HG03439 (cell line): ENCODE data around the gene PDZRN4.

Experiments used
- ATAC-seq: cut with Tn5 transposase; IDR thresholded peaks from one replicate; pipeline ENCODE4 v1.9.1; 2021; ENCODE audit warnings: mild to moderate bottlenecking, moderate library complexity; ENCODE audit not compliant: unreplicated experiment

PDZRN4 gene

DNA sequence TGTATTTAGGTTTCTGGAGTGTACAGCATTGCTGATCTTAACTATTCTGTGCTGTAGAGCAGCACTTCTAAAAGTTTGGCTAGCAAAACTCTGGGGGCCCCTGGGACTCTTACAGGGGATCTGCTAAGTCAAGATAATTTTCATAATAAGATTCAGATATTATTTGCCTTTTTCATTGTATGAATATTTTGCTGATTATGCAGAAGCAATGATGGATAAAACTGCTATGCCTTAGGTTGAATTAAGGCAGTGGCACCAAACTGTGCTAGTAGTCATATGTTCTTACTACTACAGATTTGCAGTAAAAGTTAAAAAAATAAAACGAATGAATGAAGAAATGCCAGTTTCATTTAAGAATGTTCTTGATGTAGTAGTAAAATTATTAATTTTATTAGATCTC lies 160.1 kb downstream of the PDZRN4 start:
- ATAC-seq: no peak

DNA sequence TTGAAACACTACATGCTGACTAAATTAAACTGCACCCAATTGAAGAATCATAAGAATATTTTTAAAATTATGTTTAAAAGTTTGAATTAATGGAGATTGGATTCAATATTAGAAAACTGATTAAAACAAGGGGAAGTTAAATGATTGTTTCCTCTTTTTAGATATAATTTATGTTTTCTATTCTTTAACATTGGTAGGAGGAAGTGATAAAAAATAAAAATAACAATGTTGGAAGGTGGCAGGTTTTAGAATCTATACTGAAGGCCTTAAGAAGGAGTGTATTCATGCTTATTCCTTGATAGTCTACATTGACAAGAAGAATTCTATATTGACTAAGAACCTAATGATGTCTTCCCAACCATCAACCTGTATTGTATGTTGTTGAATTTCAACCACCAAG lies 168.1 kb downstream of the PDZRN4 start:
- ATAC-seq: no peak

DNA sequence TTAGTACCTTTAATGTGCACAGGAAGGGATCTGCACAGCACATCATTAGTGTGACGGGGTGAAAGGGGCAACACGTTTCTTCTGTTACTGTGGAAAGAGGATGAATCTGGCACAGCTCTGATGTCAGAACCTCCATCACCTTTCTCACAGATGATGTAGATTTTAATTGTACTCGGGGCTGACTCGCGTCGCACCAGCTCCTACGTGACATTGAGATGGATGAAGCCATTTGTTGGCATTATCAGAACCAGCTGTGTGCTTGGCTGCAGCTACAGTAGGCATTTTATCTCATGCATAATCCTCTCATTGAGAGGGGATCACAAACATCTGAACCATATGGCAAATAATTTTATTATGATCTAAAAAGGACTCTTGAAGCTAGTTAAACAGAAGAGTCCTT lies 173.6 kb downstream of the PDZRN4 start:
- ATAC-seq: no peak

DNA sequence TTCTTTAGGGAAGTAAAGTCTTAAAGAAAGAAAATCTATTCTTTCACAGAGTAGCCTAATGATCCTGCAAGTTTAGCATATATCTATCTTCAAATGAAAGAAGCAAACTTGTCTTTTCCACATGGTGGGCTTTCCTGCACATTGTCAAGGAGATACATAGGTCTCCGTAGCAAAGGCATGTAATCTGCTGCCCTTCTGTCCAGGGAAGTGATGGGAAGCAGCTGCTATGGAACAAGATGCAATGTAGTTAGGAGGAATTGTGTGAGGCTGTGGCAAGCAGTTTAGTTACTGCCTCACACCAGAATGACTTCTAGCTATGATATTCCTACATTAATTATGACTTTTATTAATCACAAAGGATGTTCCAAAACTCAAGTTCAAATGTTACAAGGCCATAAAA lies 174.4 kb downstream of the PDZRN4 start:
- no peak for ATAC-seq

DNA sequence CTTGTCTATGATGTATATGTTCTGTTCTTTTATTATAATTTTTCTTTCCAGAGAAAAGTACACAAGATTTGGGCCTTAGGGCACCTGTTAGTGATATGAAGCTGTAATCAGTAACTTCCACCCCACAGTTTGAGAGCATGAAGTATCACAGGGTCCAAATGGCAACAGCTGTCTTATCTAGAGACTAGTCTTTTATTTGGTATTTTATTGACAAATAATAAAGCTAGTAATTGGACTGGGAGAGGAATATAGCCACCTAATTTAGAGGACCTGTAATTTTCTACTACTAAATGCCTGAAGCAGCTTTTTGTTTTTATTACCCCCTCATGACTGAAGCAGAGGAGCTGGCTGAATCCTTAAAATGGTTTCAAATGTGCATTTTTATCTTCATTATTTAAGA lies 174.8 kb downstream of the PDZRN4 start:
- ATAC-seq: no peak

DNA sequence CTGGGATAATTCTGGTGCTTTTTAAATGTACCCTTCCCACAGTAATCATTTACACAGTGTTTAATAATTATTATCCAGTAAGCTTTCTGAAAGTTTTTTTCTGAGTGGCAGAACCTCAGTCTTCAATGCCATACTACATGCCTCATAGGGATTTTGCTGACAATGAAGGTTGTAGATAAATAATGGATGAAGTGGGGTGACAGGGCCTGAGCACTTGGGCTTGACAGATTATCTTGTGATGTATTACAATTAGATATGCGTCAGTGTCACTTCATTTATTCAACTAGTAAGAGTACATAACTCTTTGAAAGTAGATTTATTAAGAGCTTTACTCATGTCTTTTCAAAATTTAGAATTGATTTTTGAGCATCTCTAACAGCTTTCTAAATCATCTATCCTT lies 176.1 kb downstream of the PDZRN4 start:
- no peak for ATAC-seq

DNA sequence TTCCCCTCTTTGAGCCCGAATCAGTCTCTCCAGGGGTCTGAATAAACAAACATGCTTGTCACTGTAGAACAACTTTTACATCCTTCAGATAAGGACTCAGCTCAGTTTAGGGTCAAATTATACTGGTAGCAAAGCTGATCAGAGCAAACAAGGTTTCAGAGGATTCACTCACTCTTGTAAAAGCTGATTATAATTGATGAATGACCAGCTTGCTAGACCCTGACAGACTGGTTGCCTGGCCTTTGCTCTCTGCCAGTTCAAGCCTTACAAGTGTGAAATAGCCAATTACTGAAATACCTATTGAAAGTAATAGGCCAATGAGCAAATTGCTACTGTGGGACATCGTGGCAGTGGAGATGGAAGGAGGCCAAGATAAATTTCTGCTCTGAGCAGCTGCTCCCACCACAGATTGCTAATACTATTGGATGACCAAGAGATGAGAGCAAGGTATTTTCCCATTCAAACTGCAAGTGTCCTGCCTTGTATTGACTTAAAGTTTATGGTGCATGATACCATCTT lies 177.6 kb downstream of the PDZRN4 start:
- ATAC-seq: no peak

DNA sequence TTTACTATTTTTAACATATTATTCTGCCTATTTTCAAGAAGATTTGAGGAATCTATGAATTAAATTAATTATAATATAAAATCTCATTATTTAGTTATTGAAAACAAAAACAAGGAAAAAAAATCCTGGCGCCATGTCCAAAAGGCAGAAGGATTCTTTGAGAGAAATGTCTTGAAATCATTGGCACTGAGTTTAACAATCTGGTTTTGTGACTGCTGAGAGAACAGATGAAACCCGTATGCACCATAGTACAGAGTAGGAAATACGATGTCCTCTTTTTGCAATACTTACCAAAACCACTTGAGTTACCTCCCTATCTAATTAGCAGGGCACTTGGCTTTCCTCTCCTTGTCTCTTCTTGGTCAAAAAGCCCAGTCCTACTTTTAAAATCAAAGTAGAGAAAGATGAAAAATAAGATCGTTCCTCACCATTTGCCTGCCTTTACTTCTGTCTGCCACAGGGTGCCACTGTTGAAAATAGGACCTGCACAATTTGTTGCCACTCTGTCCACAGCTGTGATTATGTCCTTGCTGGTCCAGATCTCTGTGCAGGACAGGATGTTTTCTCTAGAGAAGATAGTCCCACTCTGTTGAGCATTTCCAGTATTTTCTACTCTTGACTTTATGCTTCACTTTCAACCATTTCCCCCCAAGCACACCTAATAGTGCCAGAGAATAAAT lies 179.7 kb downstream of the PDZRN4 start:
- no peak for ATAC-seq

DNA sequence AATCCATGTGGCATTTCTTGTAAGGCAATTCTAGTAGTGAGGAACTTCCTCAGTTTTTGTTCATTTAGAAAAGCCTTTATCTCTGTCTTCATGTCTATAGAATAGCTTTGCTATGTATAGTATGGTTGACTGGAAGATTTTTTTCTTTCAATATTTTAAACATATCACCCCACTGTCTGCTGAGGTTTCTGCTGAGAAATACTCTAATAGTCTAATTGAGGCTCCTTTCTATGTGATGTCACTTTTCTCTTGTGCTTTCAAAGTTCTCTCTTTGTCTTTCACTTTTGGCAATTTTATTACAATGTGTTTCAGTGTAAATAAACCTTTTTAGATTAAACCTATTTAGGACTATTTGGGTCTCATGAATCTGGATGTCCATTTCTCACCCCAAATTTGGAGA lies 192.8 kb downstream of the PDZRN4 start:
- ATAC-seq: no peak

DNA sequence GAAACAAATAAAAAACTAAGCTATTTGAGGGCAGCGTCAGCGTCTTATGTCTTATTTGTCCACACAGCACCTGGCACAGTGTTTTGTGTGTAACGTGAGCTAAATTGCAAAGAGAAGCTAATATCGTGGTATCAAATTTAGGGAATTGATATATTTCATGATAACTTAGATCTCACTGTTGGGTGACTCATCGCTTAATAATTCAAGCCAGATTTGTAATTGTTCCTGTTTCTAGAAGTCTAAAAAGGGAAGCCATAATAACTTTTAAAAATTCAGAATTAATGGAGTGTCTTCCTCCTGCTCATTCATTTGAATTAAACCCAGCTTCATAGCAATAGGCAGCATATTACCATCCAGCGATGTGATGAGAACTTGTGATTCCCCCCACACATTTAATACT lies 214.7 kb downstream of the PDZRN4 start:
- no peak for ATAC-seq

DNA sequence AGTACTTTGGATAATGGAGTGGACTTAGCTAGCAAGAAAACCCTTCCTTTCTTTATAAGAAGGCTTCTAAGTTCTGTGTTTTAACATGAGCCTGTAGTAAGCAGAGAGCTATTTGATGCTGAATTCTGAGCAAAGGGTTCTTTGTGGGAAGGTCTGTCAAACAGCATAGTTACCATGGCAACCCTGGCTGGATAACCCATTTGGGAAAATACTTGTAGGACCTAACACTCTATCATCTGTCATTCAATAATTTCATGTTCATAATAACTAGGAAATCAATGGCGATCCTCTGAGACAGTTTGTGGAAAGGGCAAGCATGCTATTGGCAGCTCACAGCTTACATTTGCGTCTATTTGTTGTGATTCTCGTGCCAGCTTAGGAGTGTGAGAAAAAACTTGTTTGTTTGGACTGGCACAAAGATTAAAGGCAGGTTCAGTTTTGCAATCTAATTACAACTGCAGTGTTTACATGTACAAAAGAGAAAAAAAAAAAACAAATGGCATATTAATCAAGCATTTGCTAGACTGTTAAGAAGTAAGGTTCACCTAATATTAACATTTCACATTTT lies 219.2 kb downstream of the PDZRN4 start:
- ATAC-seq: no peak

DNA sequence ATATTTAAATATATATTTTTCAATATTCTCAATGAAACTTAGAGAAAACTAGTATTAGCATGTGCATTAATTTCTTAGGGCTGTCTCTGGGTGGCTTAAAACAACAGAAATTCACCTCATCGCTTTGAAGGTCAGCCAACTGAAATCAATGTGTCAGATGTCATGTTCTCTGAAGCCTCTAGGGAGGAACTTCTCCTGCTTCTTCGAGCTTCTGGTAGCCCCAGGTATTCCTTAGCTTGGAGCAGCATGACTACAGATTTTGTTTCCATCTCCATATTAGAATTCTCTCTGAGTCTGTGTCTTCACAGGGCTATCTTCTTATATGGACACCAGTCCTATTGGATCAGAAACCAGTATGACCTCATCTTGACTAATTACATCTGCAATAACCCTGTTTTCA lies 221.5 kb downstream of the PDZRN4 start:
- ATAC-seq: no peak

DNA sequence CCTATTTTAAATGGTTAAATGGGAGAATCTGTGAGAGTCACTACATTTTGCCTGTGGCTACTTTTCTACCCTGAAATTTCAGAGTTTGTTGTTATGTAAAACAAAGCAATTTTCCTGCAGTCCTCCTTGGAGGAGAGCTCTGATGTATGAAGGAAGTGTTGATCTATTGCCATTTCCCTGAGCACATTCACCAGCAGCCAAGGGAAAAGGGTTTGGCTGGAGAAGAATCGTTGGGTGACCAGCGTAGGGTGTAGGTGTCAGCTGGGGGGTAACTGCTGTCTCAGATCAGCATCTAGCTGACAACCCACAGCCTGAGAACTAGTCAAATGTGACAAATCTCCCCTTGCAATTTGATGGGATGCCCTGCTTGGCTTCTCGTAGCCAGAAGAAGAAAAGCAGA lies 230.5 kb downstream of the PDZRN4 start:
- no peak for ATAC-seq

DNA sequence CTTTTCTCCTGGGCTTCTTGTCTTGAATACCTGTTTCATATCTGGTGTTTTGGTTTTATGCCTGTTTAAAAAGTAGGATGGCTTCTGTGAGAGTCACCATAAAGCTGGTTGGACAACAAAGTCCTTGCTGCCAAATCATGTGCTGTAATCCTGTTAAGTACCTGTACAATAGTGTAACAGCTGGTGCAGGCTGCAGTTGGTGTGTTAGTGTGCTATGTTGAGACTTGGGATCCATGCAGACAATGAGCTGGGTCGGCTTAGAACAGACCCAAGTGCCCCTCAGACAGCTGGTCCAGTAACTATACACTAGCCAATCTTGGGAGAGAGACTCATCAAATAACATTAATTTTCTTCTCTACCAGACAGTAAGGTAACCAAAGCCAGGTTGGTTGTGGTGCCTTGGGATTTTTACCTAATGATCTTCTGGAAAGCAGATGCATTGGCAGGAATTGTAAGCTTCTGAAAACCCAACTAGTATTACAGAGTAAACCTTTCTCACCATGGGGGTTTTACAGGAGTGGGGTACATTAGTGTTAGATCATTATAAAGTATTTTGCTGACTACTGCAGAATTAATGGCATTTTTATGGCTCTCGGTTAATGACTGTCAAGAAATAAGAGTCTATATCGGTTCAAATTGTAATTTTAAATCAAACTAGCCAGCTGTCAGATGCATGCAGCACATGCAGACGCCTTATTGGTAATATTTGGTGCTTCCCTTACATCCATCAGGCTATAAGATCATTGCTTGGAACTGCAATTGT lies 231.2 kb downstream of the PDZRN4 start:
- ATAC-seq: no peak

DNA sequence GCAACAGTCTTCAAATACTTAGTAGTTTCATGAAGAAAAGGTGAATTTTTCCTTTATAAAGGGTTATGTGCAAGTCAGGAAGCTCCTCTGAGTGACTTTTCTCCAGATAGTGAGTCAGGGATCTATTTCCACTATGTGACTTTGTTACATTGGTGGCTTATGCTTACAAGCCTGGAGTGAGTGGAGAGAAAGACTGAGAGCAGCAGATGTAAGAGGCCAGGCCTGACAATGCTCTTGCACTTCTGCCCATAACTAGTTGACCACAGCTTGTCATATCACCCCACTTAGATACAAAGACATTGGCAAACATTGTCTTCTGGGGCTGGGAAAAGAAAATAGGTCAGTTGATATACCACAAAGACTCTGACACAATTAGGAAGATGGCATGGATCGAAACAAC lies 236.5 kb downstream of the PDZRN4 start:
- ATAC-seq: no peak

DNA sequence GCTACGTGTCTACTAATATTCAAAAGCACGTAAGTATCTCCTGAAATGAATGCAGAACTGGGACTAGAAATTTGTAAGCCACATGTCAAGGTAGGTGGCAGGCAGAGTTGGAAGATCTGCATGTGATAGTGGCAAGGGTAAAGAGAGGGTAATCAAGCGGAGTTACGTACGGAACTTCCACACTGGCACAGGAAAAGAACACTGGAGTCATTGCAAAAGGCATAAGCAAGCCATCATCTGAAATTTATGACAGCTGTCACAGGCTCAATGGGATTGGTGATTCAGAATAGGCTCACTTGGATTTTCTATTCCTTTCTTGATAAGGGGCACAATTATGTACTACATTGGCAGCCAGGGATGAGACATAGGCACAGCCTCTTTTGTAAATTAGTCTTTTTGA lies 245.3 kb downstream of the PDZRN4 start:
- ATAC-seq: no peak

DNA sequence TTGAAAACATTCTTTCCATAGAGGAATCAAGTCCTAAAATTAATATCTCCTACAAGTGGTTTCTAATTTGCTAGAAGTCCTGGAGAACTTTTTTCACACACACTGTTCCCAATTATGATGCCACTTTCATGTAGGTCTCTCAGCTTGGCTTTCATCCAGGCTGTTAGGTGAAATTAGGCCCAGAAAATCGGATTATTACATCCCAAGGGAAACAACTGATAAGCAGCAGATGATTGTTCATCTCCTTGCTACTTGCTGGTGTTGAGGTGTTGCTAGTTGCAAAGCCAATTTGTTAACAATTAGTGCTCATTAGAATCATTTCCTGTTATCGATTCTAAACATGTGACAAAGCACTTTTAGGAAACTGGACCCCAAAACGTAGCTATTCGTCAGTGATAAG lies 248.0 kb downstream of the PDZRN4 start:
- ATAC-seq: no peak

DNA sequence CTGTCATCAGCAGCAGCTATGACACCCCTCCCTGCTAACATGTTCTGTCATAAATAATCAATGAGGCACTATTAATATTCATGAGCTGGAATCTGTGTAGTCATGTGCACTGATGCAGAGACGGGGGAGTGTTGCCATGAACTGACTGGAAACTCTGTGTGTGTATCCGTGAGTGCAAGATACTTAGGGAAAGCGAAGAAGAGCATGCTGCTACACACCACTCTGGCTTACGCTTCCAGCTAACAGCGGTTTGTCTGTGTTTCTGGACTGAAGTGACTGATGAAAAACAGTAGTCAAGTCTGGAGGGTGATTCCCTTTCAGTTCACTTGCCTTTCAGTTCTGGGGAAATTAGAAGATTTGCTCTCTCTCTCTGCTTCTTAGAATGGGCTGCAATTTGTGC lies 249.4 kb downstream of the PDZRN4 start:
- ATAC-seq: no peak

DNA sequence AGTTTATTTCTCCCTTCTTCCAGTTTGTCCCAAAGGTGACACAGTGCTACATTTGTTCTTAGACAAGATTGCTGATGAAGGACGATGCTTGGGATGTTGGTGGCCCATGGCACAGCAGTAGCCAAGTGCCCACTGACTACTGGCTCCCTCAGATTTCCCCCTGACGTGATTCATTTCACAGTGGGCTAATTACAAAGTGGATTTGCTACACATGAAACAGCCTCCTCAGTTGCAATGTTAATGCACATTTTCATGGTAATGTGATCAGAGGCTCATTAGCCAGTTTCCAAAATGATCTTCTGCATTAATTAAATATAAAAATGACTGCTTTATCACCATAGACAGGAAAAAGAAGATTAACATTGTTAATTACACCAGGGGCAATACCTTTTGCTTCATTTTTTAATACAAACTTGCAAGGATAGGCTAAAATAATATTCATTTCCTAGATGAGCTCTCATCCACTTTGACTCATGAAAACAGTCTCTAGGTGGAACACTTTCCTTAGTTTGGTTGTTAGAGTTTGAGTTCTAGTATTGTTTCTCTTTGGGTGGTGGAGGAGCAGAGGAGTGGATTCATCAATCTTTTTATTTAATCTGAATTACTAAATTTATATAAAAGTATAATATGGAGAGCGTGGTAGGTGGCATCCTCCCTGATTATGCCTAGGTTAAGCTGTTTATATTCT lies 250.9 kb downstream of the PDZRN4 start:
- ATAC-seq: no peak

DNA sequence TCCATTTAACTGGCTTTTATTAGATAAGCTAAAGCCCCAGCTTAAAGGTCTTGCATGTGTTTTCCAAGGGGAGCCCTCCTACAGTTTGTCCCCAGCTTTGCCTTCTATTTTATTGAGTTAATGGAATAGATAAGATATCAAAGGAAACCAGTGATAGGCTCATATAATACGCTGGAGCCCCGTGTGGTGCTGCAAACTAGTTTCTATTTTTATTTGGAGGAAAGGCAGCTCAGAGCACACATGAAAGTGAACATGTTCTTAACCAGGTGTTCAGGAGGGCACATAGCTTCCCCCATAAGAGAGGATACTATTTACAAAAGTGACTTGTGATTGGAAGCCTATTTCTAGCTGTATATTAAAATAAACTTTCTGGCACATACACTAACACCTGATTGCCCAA lies 251.7 kb downstream of the PDZRN4 start:
- ATAC-seq: no peak

DNA sequence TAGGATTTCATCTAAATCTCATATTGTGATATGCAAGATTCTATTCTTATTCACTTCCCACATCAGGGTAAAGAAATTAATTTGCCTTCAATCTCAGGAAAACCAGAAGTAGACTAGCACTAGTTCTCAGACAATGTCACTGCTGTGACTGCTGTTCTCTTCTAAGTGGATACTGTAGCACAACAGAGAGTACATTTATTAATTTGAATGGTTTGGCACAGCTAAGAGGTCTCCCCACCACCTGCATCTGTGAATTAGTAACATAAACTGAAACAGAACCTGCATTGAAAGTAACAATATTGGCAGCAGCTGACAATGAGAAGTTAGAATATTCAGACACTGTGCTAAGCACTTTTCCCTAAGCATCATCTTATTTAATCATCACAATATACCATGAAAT lies 253.1 kb downstream of the PDZRN4 start:
- no peak for ATAC-seq

DNA sequence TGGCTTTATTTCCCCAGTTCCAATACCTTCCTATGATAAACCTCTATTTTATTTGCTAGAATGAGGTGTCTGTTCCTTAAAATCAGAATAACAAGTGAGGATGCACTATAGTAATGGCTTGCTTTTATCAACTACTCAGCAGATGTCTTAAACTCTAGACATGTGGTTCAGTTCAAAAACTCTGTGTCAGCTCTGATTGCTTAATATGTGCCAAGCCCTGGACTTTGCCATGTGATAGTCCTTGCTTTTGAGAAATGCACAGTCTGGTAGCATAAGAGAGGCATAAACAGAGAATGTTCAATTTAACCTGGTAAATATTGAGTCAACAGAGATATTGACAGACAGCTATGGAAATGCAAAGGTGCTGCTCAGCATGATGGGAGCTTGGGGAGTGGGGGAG lies 254.8 kb downstream of the PDZRN4 start:
- no peak for ATAC-seq
